ENCODE measurements around the gene GCN1.

The GCN1 gene

GRCh38 chr12:120194534-120195395 is at the start of gene GCN1 (continued):
- no peak; the same call in none of the 2 replicates for TF ChIP-seq ZBTB17 (tag by site-specific recombination; IDR thresholded peaks at IDR 0.05)
- peak; percentile 43 for TF ChIP-seq KLF9 (tag by site-specific recombination; IDR thresholded peaks at IDR 0.05; ENCODE audit: low read depth)
- no peak for TF ChIP-seq GLI4 (tag by site-specific recombination; IDR thresholded peaks at IDR 0.05)
- TF ChIP-seq ZNF341 (tag by site-specific recombination; IDR thresholded peaks at IDR 0.05; ENCODE audit: low read depth), result no peak
- no peak for TF ChIP-seq ZNF404 (tag by site-specific recombination; IDR thresholded peaks at IDR 0.05)
- 0 out of 2 replicates have a peak, but pooled peaks have one; percentile 40 for TF ChIP-seq MZF1 (tag by site-specific recombination; IDR thresholded peaks at IDR 0.05; ENCODE audit: borderline replicate concordance)
- no peak for TF ChIP-seq ZNF837 (tag by site-specific recombination; IDR thresholded peaks at IDR 0.05)
- TF ChIP-seq, protein P1, sequence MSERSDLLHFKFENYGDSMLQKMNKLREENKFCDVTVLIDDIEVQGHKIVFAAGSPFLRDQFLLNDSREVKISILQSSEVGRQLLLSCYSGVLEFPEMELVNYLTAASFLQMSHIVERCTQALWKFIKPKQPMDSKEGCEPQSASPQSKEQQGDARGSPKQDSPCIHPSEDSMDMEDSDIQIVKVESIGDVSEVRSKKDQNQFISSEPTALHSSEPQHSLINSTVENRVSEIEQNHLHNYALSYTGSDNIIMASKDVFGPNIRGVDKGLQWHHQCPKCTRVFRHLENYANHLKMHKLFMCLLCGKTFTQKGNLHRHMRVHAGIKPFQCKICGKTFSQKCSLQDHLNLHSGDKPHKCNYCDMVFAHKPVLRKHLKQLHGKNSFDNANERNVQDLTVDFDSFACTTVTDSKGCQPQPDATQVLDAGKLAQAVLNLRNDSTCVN (tag by site-specific recombination; optimal IDR thresholded peaks at IDR 0.05), result peak; percentile 68
- TF ChIP-seq ZNF311 (tag by site-specific recombination; IDR thresholded peaks at IDR 0.05; ENCODE audit: borderline replicate concordance), result no peak
- TF ChIP-seq ZNF433 (tag by site-specific recombination; IDR thresholded peaks at IDR 0.05; ENCODE audit: low read depth), result no peak
- no peak for TF ChIP-seq ZNF426 (tag by site-specific recombination; IDR thresholded peaks at IDR 0.05)
- TF ChIP-seq SCRT2 (tag by site-specific recombination; IDR thresholded peaks at IDR 0.05), result peak; percentile 80
- TF ChIP-seq ZNF792 (tag by site-specific recombination; IDR thresholded peaks at IDR 0.05), result no peak
- TF ChIP-seq SALL2 (tag by site-specific recombination; IDR thresholded peaks at IDR 0.05; ENCODE audit: borderline replicate concordance), result no peak
- TF ChIP-seq ZNF830 (tag by site-specific recombination; IDR thresholded peaks at IDR 0.05; ENCODE audit: low read depth), result no peak
- TF ChIP-seq ZNF555 (tag by site-specific recombination; conservative IDR thresholded peaks at IDR 0.05), result no peak
- no peak for TF ChIP-seq ZNF2 (tag by site-specific recombination; IDR thresholded peaks at IDR 0.05)
- peak; percentile 91 for TF ChIP-seq ZNF692 (tag by site-specific recombination; IDR thresholded peaks at IDR 0.05)
- no peak for TF ChIP-seq ZNF707 (tag by site-specific recombination; IDR thresholded peaks at IDR 0.05)
- peak; percentile 94 for TF ChIP-seq ZBTB20 (tag by site-specific recombination; IDR thresholded peaks at IDR 0.05)
- peak; percentile 91 for TF ChIP-seq PATZ1 (tag by site-specific recombination; IDR thresholded peaks at IDR 0.05)
- TF ChIP-seq TRIM28 (IDR thresholded peaks at IDR 0.05; ENCODE audit: borderline replicate concordance, low read length), result no peak
- no peak for TF ChIP-seq ZBTB10 (tag by site-specific recombination; IDR thresholded peaks at IDR 0.05)
- TF ChIP-seq ZNF629 (tag by site-specific recombination; IDR thresholded peaks at IDR 0.05), result 0 out of 2 replicates have a peak, but pooled peaks have one; percentile 35
- no peak for TF ChIP-seq ZNF248 (tag by site-specific recombination; IDR thresholded peaks at IDR 0.05)
- TF ChIP-seq HOXD13 (CRISPR knock-in tag; IDR thresholded peaks at IDR 0.05; ENCODE audit: borderline replicate concordance), result no peak
- 0 out of 2 replicates have a peak, but pooled peaks have one; percentile 58 for TF ChIP-seq ZBTB1 (tag by site-specific recombination; IDR thresholded peaks at IDR 0.05)
- TF ChIP-seq, protein P2, sequence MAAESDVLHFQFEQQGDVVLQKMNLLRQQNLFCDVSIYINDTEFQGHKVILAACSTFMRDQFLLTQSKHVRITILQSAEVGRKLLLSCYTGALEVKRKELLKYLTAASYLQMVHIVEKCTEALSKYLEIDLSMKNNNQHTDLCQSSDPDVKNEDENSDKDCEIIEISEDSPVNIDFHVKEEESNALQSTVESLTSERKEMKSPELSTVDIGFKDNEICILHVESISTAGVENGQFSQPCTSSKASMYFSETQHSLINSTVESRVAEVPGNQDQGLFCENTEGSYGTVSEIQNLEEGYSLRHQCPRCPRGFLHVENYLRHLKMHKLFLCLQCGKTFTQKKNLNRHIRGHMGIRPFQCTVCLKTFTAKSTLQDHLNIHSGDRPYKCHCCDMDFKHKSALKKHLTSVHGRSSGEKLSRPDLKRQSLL (tag by site-specific recombination; IDR thresholded peaks at IDR 0.05), result no peak
- TF ChIP-seq SETDB1 (IDR thresholded peaks at IDR 0.05; ENCODE audit: insufficient read length, low read length), result no peak
- no peak for TF ChIP-seq SCRT1 (tag by site-specific recombination; IDR thresholded peaks at IDR 0.05; ENCODE audit: borderline replicate concordance)
- no peak for TF ChIP-seq ZNF211 (tag by site-specific recombination; IDR thresholded peaks at IDR 0.05; ENCODE audit: low read depth)
- peak; percentile 53; the same call in 1 of the 2 replicates for TF ChIP-seq SP7 (tag by site-specific recombination; IDR thresholded peaks at IDR 0.05)
